B cell (primary cell): ENCODE results near the gene PMIS2. TPM values are rescaled to one million over a fixed set of nuclear protein-coding genes. Genes with fewer than 3 reads are reported as not detected.

Source experiments
- ATAC-seq: fragments of 200-7000 bp; cut with Tn5 transposase; one replicate; pipeline ENCODE4 v1.10.0; 2021; ENCODE audit warnings: low read depth, mild to moderate bottlenecking, moderate number of reproducible peaks, moderate library complexity
- CTCF ChIA-PET: fragments of 350-600 bp; sonication (Branson Sonifier 250); formaldehyde crosslinking; loops from one replicate; lab custom pipeline; 2021; ENCODE audit warnings: antibody characterized with exemption, inconsistent platforms; lab: Charles Lee
- POLR2A ChIA-PET: fragments of 350-600 bp; sonication (Branson Sonifier 250); formaldehyde crosslinking; loops from one replicate; lab custom pipeline; 2021; ENCODE audit warnings: antibody characterized with exemption; lab: Charles Lee
- DNase-seq: peaks from one replicate; pipeline ENCODE4 v3.0.0; 2013
- H2AFZ ChIP-seq: 2 replicates; pipeline ENCODE4 v1.6.1; 2012; ENCODE audit warnings: mild to moderate bottlenecking, low read depth, low read length; ENCODE audit not compliant: insufficient read depth, poor library complexity, severe bottlenecking
- H3K27ac ChIP-seq, 2 donors: 1 replicate in 1 of 2; 2 replicates in 1 of 2; pipeline ENCODE4 v1.5.1; 2012 to 2013; ENCODE audit warnings: low read length in 2 of 2, mild to moderate bottlenecking in 2 of 2, moderate library complexity in 1 of 2
- H3K27me3 ChIP-seq, 4 experiments: fragments of 200-600 bp in 1 of 4; sonication (generic) in 1 of 4; replicated peaks in 1 of 4; 1 replicate in 2 of 4; 2 replicates in 2 of 4; pipeline versions ENCODE4 v1.6.1 to v1.7.0; 2013 to 2016; ENCODE audit warnings: low read length in 3 of 4, mild to moderate bottlenecking in 2 of 4, mixed read lengths in 1 of 4, moderate library complexity in 1 of 4; ENCODE audit not compliant: insufficient read depth in 4 of 4, control insufficient read depth in 3 of 4; ENCODE audit errors: control extremely low read depth in 1 of 4
- H3K36me3 ChIP-seq, 2 experiments: replicated peaks in 1 of 2; 1 replicate in 1 of 2; 2 replicates in 1 of 2; pipeline versions ENCODE4 v1.6.1 to v1.7.1; 2013; ENCODE audit warnings: low read length in 1 of 2; ENCODE audit not compliant: insufficient read depth in 2 of 2, control insufficient read depth in 1 of 2; ENCODE audit errors: control extremely low read depth in 1 of 2, extremely low read depth in 1 of 2
- H3K4me1 ChIP-seq, 2 donors: fragments of 200-600 bp in 1 of 2; sonication (generic) in 1 of 2; 1 replicate in 1 of 2; 2 replicates in 1 of 2; pipeline versions ENCODE4 v1.5.1 to v1.6.1; 2013 to 2017; ENCODE audit warnings: low read length in 2 of 2; ENCODE audit not compliant: control insufficient read depth in 2 of 2, insufficient read depth in 2 of 2
- H3K4me2 ChIP-seq: replicated peaks from 2 replicates; pipeline ENCODE3; 2012; ENCODE audit warnings: mild to moderate bottlenecking, low read depth, low read length; ENCODE audit not compliant: poor library complexity, severe bottlenecking
- H3K4me3 ChIP-seq, 5 experiments: fragments of 200-600 bp in 1 of 5; sonication (generic) in 1 of 5; 1 replicate in 3 of 5; 2 replicates in 2 of 5; pipeline versions ENCODE4 v1.5.1 to v1.7.0; 2011 to 2016; ENCODE audit warnings: low read length in 4 of 5, mild to moderate bottlenecking in 4 of 5, low read depth in 2 of 5, control low read depth in 1 of 5, moderate library complexity in 1 of 5; ENCODE audit not compliant: insufficient read depth in 1 of 5; ENCODE audit errors: control extremely low read depth in 1 of 5, extremely low read depth in 1 of 5
- H3K79me2 ChIP-seq: fragments of 200-600 bp; sonication (generic); one replicate; pipeline ENCODE4 v1.6.0; 2016; ENCODE audit warnings: low read length; ENCODE audit not compliant: control insufficient read depth, insufficient read depth
- H3K9ac ChIP-seq: fragments of 200-600 bp; sonication (generic); 2 replicates; pipeline ENCODE4 v1.6.1; 2017; ENCODE audit warnings: mild to moderate bottlenecking, low read length, moderate library complexity
- H3K9me3 ChIP-seq, 3 donors: one replicate each; pipeline versions ENCODE4 v1.6.1 to v1.7.1; 2013; ENCODE audit warnings: low read length in 2 of 3; ENCODE audit not compliant: control insufficient read depth in 2 of 3, insufficient read depth in 1 of 3; ENCODE audit errors: control extremely low read depth in 1 of 3
- H4K20me1 ChIP-seq: 2 replicates; pipeline ENCODE4 v1.6.0; 2012; ENCODE audit warnings: mild to moderate bottlenecking, low read length; ENCODE audit not compliant: insufficient read depth, control insufficient read depth, poor library complexity, severe bottlenecking
- H3K27ac Mint-ChIP-seq: one replicate; pipeline ENCODE4 v1.8.0; 2021; ENCODE audit warnings: mixed read lengths
- H3K27me3 Mint-ChIP-seq: one replicate; pipeline ENCODE4 v1.8.0; 2021; ENCODE audit warnings: mixed read lengths
- H3K4me1 Mint-ChIP-seq: one replicate; pipeline ENCODE4 v1.8.0; 2021; ENCODE audit warnings: mixed read lengths
- H3K4me3 Mint-ChIP-seq: one replicate; pipeline ENCODE4 v1.8.0; 2021; ENCODE audit warnings: mixed read lengths
- H3K9me3 Mint-ChIP-seq: one replicate; pipeline ENCODE4 v1.8.0; 2022; ENCODE audit warnings: mixed read lengths; ENCODE audit not compliant: insufficient read depth
- EZH2 ChIP-seq: IDR thresholded peaks from 2 replicates; pipeline ENCODE4 v1.6.1; 2012; ENCODE audit warnings: borderline replicate concordance, low read depth, mild to moderate bottlenecking, moderate library complexity, low read length; ENCODE audit not compliant: insufficient read depth, poor library complexity, severe bottlenecking
- WGBS: methylation state at CpG from one replicate; pipeline ENCODE4 v1.1.5; 2013; ENCODE audit warnings: missing lambda C conversion rate; ENCODE audit not compliant: insufficient coverage; 5-methylcytosine and 5-hydroxymethylcytosine counted together
- intact Hi-C: fragments of 100-400 bp; cut with micrococcal nuclease; formaldehyde crosslinking; loops from one replicate; pipeline ENCODE4 v1.10.0; 2022
- polyA plus RNA-seq: library from polyadenylated mRNA; depleted of rRNA; stranded (reverse); fragments of >200 nt; gene quantifications from 2 replicates; pipeline ENCODE4 v1.2.3, GENCODE V29; 2012
- total RNA-seq, 2 donors: library from RNA; stranded (reverse); fragments of 120-200 nt in 1 of 2; gene quantifications; 1 replicate in 1 of 2; 2 replicates in 1 of 2; pipeline versions ENCODE4 v1.2.3 to v1.2.4, GENCODE V29; 2013 to 2022
- TF ChIP-seq, protein P1 (sequence below): fragments of 200-600 bp; IDR thresholded peaks from one replicate; pipeline ENCODE4 v1.8.0; 2022; ENCODE audit warnings: antibody characterized with exemption, mild to moderate bottlenecking

Gene PMIS2
- total and polyA plus RNA-seq, 2 donors (not counting 1 experiment from before 2014, with no cell fraction given) = not detected

DNA sequence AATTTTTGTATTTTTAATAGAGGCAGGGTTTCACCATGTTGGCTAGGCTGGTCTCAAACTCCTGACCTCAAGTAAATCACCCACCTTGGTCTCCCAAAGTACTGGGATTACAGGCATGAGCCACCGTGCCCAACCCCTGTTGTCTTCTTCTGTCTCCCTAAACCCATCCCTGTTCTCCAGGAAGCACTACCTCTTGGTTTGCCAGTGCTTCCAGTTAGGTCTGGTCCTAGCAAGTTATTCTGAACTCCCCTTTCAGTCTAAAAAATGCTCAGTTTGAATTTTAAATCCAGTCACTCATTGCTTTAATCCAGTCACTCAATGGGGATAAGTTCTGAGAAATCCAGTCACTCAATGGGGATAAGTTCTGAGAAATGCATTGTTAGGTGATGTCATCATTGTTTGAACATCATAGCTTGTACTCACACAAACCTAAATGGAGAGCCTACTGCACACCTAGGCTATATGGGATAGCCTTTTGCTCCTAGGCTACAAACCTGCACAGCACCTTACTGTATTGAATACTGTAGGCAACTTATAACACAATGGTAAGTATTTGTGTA lies 14.5 kb upstream of the PMIS2 start:
- Mint-ChIP-seq H3K27ac (no peak overlapping the region), H3K27me3 (peaks cover 46% of the 10 kb centered on the region)

DNA sequence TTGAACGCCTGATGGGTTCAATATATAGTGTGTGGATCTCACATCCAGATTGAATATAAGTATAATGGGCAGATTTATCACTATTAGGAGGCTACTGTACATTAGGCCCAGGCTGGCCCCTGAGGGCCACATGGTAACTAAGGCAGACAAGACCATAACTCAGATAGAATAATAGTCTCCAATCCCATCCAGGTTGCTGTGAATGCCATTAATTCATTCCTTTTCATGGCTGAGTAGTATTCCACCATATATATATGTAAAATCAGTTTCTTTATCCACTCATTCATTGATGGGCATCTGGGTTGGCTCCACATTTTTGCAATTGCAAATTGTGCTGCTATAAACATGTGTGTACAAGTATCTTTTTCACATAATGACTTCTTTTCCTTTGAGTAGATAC lies 8.1 kb upstream of the PMIS2 start:
- Histone ChIP-seq H3K4me2 (no peak overlapping the region), H3K27me3 (peaks cover 0 to 3% (median 0%) of the 10 kb centered on the region in 4 experiments), H3K36me3 (no peaks in the 10 kb centered on the region), H3K9me3 (peaks cover 0 to 28% (median 16%) of the 10 kb centered on the region in 3 donors), H3K4me3 (no peak overlapping the region), H2AFZ (no peak overlapping the region), H4K20me1 (no peaks in the 10 kb centered on the region), H3K27ac (no peak overlapping the region), H3K4me1 (no peaks in the 10 kb centered on the region), H3K79me2 (no peaks in the 10 kb centered on the region), H3K9ac (no peak overlapping the region)
- peaks cover 28% of the 10 kb centered on the region for H3K27me3 Mint-ChIP-seq
- ChIA-PET CTCF (no interaction called here), POLR2A (no interaction called here)
- intact Hi-C loops = no loop called here
- no CpG with 5 or more reads among the region's 1 CpG for WGBS
- ATAC-seq (no peak), DNase-seq (no peak)
- no peak overlapping the region for H3K4me3 Mint-ChIP-seq
- H3K9me3 Mint-ChIP-seq = peaks cover 17% of the 10 kb centered on the region
- TF ChIP-seq, protein P1, sequence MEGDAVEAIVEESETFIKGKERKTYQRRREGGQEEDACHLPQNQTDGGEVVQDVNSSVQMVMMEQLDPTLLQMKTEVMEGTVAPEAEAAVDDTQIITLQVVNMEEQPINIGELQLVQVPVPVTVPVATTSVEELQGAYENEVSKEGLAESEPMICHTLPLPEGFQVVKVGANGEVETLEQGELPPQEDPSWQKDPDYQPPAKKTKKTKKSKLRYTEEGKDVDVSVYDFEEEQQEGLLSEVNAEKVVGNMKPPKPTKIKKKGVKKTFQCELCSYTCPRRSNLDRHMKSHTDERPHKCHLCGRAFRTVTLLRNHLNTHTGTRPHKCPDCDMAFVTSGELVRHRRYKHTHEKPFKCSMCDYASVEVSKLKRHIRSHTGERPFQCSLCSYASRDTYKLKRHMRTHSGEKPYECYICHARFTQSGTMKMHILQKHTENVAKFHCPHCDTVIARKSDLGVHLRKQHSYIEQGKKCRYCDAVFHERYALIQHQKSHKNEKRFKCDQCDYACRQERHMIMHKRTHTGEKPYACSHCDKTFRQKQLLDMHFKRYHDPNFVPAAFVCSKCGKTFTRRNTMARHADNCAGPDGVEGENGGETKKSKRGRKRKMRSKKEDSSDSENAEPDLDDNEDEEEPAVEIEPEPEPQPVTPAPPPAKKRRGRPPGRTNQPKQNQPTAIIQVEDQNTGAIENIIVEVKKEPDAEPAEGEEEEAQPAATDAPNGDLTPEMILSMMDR = no peak
- no peak for TF ChIP-seq EZH2
- H3K27ac Mint-ChIP-seq = no peak overlapping the region
- H3K4me1 Mint-ChIP-seq = no peaks in the 10 kb centered on the region

More for the DNA sequence above, 14.5 kb upstream of the PMIS2 start:
- DNase-seq (no peak), ATAC-seq (no peak)
- Mint-ChIP-seq H3K9me3 (peaks cover 12% of the 10 kb centered on the region), H3K4me1 (no peaks in the 10 kb centered on the region), H3K4me3 (no peak overlapping the region)
- 86% methylated on average over 1 of the region's 1 CpG for whole genome bisulfite sequencing
- Histone ChIP-seq H3K36me3 (no peaks in the 10 kb centered on the region), H3K9me3 (peaks cover 0 to 14% (median 11%) of the 10 kb centered on the region in 3 donors), H3K27me3 (peaks cover 0 to 22% (median 0%) of the 10 kb centered on the region in 4 experiments), H2AFZ (no peak overlapping the region), H3K9ac (no peak overlapping the region), H3K4me1 (no peaks in the 10 kb centered on the region), H4K20me1 (no peaks in the 10 kb centered on the region), H3K79me2 (no peaks in the 10 kb centered on the region), H3K27ac (no peak overlapping the region), H3K4me2 (no peak overlapping the region), H3K4me3 (no peak overlapping the region)
- no peak for TF ChIP-seq EZH2
- TF ChIP-seq, protein P1 = no peak
- CTCF ChIA-PET = no interaction called here
- POLR2A ChIA-PET = no interaction called here
- intact Hi-C loops = no loop called here
